Stimulated activated CD8-positive, alpha-beta memory T cell treated with anti-CD3 and anti-CD28 coated beads, Interleukin-15, amount 100 ng/mL, for 1 hour (primary cell): ENCODE data around the gene ANO8.
"Not testable (repeated sequence)": the region's sequence is repeated elsewhere in the genome, so short reads cannot be mapped to it uniquely, and the experiment has no call there.

ENCODE experiments used
- DNase-seq: peaks from one replicate; pipeline ENCODE4 v3.0.0-alpha.2; 2020; ENCODE audit warnings: low read depth

Gene ANO8

GRCh38 chr19:17311455-17312188, 23.0 kb downstream of the ANO8 start:
- no peak for DNase-seq

DNA sequence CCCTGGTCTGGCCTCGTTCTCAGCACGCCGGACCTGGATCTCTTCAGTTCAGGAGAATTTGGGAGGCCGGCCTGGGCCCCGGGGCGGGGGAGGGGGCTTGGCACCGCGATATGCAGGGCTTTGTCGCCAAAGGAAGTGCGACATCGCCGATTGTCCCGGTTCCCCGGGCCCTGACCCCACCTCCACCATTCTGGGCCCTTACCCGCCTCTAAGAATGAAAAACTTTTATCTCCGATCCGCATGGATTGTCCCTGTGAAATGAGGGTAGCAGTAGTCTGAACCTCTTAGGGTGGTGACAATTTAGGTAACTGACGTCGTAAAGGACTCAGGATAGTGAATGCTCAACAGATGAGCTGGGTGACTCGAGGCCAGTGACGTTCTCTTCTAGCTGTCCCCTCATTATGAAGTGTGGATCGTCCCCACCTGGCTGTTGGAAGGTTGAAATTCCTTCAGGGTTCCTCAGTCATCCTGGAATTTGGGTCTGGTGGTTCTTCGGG, 24.6 kb downstream of the ANO8 start:
- DNase-seq = no peak

- DNase-seq = peak; percentile 98
These were observed 25.3 kb downstream of the ANO8 start, which contains the start of gene DDA1 for GRCh38 chr19:17309198-17309964. DDA1 (plus strand) TSS chr19:17309563; CDS start chr19:17309655, 92 bp downstream.

GRCh38 chr19:17307876-17308377, 26.7 kb downstream of the ANO8 start:
- no peak for DNase-seq

DNA sequence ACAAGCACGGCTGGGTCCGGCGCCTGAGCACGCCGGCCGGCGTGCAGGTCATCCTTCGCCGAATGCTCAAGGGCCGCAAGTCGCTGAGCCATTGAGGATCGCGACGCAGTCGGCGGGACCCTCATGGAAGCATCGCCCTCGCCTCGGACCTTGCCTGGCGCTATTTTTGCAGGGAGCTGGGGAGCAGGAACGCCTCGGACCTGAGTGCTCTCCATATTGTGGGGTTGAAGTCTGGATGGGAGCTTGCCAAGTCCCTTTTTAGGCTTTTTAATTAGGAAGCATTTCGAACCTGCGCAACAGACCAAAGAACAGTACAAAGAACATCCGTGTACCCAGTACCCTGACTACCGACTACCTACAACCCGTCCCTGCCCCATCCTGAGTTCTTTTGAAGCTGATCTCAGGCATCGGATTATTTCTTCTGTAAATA, 28.4 kb downstream of the ANO8 start:
- DNase-seq = no peak

GRCh38 chr19:17305517-17306284, 29.0 kb downstream of the ANO8 start, which contains the start of gene MRPL34:
MRPL34 (plus strand) TSS chr19:17305872; CDS start chr19:17305893, 21 bp downstream.
- peak; percentile 81 for DNase-seq

GRCh38 chr19:17305216-17305516, 29.5 kb downstream of the ANO8 start:
- DNase-seq = no peak

DNA sequence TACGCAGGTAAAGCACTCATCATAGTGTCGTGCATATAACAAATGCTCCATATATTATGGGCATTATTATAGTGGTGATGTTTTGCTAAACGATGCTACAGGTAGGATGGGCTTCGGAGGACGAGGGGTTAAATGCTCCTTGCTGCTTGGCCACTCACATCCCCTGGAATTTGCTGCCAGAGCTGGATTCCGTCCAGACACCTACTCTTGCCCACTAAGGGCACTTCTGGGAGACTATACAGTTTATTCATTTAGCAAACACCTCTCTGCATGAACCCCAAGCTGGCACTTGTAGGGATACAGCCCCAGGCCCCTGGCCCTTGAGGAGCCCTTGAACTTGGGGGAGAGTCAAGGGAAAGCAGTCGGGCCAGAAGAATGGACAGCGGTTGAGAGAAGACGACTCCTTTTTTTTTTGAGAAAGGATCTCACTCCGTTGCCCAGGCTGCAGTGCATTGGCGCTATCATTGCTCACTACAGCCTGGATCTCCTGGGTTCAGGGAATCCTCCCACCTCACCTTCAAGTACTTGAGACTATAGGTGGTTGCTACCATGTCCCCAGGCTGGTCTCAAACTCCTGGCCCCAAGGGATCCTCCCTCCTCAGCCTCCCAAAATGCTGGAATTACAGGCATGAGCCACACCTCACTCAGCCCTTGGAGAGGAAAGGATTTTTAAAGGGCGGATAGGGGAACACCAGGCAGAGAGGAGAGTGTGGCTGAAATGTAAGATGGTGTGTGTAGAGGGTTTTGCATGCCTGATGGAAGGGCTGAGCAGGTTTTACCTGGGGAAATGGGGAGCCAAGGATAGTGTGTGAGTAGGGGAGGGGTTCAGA, 30.1 kb downstream of the ANO8 start:
- DNase-seq = no peak

DNA sequence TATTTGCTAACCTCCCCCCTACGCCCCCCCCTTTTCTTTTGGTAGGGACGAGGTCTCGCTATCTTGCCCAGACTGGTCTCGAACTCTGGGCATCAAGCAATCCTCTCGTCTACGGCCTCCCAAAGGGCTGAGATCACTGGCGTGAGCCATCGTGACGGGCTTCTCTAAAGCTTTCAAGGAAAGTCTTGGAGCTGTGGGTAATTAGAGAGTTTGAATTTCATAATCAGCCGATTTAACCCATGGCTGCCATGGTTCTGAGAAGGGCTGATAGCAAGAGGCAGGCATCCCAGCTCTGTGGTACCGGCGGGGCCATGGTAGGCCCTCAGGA, 30.8 kb downstream of the ANO8 start:
- DNase-seq = no peak

DNA sequence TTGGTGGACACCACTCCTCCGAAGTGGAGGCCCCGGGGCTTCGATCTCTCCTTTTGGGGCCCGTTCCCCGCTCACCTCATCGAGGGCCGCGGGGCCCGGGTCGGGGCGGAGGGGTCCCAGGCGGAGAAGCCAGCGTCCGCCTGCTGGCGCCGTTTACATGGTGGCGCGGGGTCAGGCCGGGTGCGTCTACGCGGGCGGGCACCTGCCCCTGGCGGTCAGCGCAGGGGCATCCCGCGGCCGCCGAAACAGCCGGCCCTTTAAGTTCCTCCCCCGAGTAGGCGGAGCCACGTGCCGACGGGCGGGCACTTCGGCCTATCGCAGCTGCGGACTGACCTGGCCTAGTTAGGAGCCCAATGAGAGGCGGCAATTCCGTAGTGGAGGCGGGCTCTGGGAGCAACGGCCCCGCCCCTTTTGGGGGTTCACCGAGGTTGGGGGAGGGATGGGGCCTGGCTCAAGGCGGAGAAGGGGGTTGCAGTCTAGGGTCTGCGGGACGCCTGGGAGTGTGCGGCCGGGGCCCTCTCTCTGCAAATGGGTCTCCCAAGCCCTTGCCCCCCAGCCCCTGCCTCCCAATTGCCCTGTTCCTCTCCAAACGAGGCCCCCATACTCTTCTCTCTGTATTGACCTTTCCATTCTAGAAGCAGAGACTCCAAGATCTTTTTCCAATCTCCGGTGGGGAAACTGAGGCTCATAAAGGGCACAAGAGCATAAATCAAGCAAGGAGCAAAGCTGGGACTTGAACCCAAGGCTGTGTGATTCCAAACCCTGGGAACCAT, 31.3 kb downstream of the ANO8 start, which contains the start of gene ABHD8:
Gene ABHD8 (minus strand): TSS at position 259 of the 773 bp plus-strand sequence. CDS start 1,809 bp downstream, outside the sequence.
- DNase-seq = peak; percentile 86

DNA sequence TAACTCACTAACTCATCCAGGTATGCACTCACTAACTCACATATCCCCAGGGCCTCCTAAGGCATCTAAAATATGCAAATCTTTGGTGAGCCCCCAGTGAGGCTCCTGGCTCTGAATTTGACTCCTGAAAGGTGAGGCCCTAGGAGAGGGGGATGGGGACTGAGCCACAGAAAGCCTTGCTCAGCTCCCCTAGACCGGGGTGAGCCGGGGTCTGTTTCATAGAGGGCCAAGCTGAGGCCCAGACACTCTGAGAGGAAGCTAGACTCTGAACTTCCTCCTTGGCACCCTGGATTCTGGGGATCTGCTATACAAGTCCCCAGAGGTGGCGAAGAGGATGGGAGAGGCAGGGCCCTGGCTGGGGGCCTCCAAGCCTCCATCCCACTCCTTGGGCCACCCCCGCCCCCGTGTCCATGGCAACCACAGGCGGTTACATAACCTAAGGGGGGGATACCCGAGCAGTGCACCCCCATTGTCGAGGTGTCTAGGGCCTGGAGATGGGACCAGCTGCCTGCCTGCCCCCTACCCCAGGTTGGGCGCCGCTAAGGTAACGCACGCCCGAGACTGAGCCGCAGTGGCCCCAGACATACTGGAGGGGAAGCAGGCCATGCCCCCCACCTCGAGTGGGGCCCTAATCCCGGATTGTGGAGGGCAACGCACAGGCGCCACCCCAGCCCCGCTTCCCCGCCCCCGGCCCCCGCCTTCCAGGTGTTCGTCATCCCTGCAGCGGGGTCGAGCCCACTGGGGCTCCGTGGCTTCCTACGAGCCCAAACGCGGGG, 32.1 kb downstream of the ANO8 start:
- no peak for DNase-seq

DNA sequence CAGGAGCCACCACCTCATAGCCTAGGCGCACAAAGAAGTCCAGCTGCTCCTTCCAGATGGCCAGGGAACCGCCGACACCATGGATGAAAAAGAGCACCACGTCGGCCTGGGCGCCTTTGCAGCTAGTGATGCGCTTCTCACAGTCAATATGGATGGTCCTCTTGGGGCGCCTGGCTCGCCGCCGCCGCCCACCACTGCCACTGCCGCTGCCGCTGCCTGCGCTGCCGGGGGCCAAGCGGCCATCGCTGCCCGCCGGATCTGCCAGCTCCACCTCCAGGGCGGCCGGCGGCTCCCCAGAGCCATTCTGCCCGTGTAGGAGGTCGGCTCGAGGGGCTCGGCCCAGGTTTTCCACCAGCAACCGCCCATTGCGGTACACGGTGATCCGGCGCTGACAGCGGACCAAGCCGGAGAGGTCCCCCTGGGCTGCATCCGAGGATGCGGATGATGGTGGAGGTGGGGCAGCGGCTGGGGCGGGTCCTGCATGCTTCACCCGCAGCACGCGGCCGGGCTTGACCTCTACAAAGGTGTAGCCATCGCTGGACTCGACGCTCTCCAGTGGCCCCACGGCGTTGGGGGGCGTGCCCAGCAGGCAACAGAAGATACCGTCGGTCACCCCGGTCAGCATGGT, 33.5 kb downstream of the ANO8 start:
- DNase-seq = no peak

DNA sequence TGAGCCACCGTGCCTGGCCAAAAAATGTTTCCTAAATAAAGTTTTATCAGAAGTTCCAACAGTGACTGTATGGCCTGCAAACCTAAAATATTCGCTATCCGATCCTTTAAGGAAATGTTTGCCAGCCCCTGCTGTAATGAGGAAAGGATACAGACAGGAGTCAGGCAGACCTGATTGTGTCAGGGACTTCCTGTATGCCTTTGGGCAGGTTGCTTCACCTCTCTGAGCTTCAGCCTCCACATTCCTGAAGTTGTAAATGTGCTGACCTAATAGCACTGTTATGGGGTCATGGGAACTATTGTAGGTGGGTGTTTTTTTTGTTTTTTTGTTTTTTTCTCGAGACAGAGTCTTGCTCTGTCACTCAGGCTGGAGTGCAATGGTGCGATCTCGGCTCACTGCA, 37.7 kb downstream of the ANO8 start:
- no peak for DNase-seq

DNA sequence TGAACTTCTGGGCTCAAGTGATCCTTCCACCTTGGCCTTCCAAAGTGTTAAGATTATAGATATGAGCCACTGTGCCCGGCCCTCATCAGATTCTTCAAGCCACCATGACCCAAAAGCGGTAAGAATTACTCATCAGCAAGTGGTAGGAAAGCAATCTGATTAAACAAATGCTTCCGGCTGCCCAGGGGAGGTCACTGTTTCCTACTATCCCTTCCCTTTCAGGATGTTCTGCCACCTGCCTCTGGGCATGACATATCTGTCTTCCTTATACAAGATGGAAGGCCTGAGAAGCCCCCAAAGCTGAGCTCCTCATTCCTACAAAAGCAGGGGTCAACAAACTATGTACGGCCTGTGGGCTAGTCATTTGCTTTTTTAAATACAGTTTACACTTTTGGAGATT, 38.4 kb downstream of the ANO8 start:
- DNase-seq = no peak

DNA sequence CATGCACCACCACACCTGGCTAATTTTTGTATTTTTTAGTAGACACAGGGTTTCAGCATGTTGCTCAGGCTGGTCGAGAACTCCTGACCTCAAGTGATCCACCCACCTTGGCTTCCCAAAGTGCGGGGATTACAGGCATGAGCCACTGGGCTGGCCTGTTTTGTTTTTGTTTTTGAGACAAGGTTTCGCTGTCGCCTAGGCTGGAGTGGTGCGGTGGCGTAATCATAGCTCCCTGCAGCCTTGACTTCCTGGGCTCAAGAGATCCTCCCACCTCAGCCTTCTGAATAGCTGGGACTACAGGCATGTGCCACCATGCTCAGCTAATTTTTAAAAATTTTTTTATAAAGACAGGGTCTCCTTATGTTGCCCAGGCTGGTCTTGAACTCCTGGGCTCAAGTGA, 39.1 kb downstream of the ANO8 start:
- not testable (repeated sequence) for DNase-seq

GRCh38 chr19:17294051-17294891, 40.4 kb downstream of the ANO8 start:
- no peak for DNase-seq

GRCh38 chr19:17293605-17294004, 41.0 kb downstream of the ANO8 start:
- DNase-seq = no peak

GRCh38 chr19:17292301-17293074, 42.2 kb downstream of the ANO8 start:
- DNase-seq = peak; percentile 62
